Activated naive CD4-positive, alpha-beta T cell treated with anti-CD3 and anti-CD28 coated beads, Interleukin-2, amount 10 ng/mL, durations not matched to agents 5 hours and 36 hours (primary cell): Measurements from ENCODE around the gene SLAMF9. TPM values are rescaled to one million over a fixed set of nuclear protein-coding genes. Genes with fewer than 3 reads are reported as not detected.

Source experiments
- total RNA-seq, 2 experiments: library from RNA; stranded (reverse); gene quantifications; one replicate each; pipeline ENCODE4 v1.2.3, GENCODE V29; 2021

Gene SLAMF9
- total RNA-seq, result not detected

GRCh38 chr1:159953536-159954515, at the start of gene SLAMF9:
Gene SLAMF9, minus strand, starts transcription at chr1:159954237. Its CDS starts 100 bp downstream, at chr1:159954137.

GRCh38 chr1:159945483-159946241, 8.4 kb downstream of the SLAMF9 start, which contains the start of gene IGSF9:
Gene IGSF9, minus strand, starts transcription at chr1:159945613. Its CDS starts 2,159 bp downstream, at chr1:159943454.

GRCh38 chr1:159924791-159925718, 29.0 kb downstream of the SLAMF9 start, which contains the start of gene TAGLN2:
Gene TAGLN2, minus strand, starts transcription at chr1:159925507. Its CDS starts 4,998 bp downstream, at chr1:159920509.

Other genes with a start within 250 kb of the SLAMF9 start
- not detected for gene CRP, start 239.6 kb downstream of the SLAMF9 start, total RNA-seq
- 10 to 100 TPM; 24.9 to 25.0 TPM for gene DUSP23, start 173.3 kb downstream of the SLAMF9 start, total RNA-seq
- gene FCRL6, start 151.9 kb downstream of the SLAMF9 start, total RNA-seq, result not detected
- under 1 TPM; 0.48 to 0.60 TPM for gene SLAMF8, start 127.4 kb downstream of the SLAMF9 start, total RNA-seq
- not detected for gene VSIG8, start 91.6 kb downstream of the SLAMF9 start, total RNA-seq
- gene CFAP45, start 54.1 kb downstream of the SLAMF9 start, total RNA-seq, result under 1 TPM; 0.76 to 0.91 TPM
- 100 to 1,000 TPM; 371 to 390 TPM for gene TAGLN2, start 28.7 kb downstream of the SLAMF9 start, total RNA-seq
- gene IGSF9, start 8.6 kb downstream of the SLAMF9 start, total RNA-seq, result not detected
- gene PIGM, start 77.8 kb upstream of the SLAMF9 start, total RNA-seq, result 1 to 10 TPM; 6.4 to 6.6 TPM
- not detected for gene KCNJ10, start 115.9 kb upstream of the SLAMF9 start, total RNA-seq
- not detected for gene KCNJ9, start 127.3 kb upstream of the SLAMF9 start, total RNA-seq
- 10 to 100 TPM; 38.4 to 39.5 TPM for gene IGSF8, start 144.4 kb upstream of the SLAMF9 start, total RNA-seq
- gene ATP1A2, start 161.5 kb upstream of the SLAMF9 start, total RNA-seq, result not detected
- gene ATP1A4, start 197.4 kb upstream of the SLAMF9 start, total RNA-seq, result not detected
- gene CASQ1, start 236.3 kb upstream of the SLAMF9 start, total RNA-seq, result under 1 TPM in 1 of 2 experiments, not detected in 1; 0.35 TPM